Measurements from ENCODE around the gene USP17L30.
"Not testable (repeated sequence)": the region's sequence is repeated elsewhere in the genome, so short reads cannot be mapped to it uniquely, and the experiment has no call there.

- TF ChIP-seq, protein P1, sequence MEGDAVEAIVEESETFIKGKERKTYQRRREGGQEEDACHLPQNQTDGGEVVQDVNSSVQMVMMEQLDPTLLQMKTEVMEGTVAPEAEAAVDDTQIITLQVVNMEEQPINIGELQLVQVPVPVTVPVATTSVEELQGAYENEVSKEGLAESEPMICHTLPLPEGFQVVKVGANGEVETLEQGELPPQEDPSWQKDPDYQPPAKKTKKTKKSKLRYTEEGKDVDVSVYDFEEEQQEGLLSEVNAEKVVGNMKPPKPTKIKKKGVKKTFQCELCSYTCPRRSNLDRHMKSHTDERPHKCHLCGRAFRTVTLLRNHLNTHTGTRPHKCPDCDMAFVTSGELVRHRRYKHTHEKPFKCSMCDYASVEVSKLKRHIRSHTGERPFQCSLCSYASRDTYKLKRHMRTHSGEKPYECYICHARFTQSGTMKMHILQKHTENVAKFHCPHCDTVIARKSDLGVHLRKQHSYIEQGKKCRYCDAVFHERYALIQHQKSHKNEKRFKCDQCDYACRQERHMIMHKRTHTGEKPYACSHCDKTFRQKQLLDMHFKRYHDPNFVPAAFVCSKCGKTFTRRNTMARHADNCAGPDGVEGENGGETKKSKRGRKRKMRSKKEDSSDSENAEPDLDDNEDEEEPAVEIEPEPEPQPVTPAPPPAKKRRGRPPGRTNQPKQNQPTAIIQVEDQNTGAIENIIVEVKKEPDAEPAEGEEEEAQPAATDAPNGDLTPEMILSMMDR (conservative IDR thresholded peaks at IDR 0.05): not testable (repeated sequence)
- not testable (repeated sequence) for TF ChIP-seq ZFX (IDR thresholded peaks at IDR 0.05)
Measured at GRCh38 chr4:9379881-9380280, 17.0 kb downstream of the USP17L30 start.
